CD4-positive, alpha-beta T cell treated with Interleukin-10 for 1 hour (primary cell): Measurements from ENCODE around the gene NPTX1.
"Not testable (repeated sequence)": the region's sequence is repeated elsewhere in the genome, so short reads cannot be mapped to it uniquely, and the experiment has no call there.

ENCODE experiments used
- DNase-seq: peaks from one replicate; pipeline ENCODE4 v3.0.0-alpha.2; 2020

The NPTX1 gene, protein sequence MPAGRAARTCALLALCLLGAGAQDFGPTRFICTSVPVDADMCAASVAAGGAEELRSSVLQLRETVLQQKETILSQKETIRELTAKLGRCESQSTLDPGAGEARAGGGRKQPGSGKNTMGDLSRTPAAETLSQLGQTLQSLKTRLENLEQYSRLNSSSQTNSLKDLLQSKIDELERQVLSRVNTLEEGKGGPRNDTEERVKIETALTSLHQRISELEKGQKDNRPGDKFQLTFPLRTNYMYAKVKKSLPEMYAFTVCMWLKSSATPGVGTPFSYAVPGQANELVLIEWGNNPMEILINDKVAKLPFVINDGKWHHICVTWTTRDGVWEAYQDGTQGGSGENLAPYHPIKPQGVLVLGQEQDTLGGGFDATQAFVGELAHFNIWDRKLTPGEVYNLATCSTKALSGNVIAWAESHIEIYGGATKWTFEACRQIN

DNA sequence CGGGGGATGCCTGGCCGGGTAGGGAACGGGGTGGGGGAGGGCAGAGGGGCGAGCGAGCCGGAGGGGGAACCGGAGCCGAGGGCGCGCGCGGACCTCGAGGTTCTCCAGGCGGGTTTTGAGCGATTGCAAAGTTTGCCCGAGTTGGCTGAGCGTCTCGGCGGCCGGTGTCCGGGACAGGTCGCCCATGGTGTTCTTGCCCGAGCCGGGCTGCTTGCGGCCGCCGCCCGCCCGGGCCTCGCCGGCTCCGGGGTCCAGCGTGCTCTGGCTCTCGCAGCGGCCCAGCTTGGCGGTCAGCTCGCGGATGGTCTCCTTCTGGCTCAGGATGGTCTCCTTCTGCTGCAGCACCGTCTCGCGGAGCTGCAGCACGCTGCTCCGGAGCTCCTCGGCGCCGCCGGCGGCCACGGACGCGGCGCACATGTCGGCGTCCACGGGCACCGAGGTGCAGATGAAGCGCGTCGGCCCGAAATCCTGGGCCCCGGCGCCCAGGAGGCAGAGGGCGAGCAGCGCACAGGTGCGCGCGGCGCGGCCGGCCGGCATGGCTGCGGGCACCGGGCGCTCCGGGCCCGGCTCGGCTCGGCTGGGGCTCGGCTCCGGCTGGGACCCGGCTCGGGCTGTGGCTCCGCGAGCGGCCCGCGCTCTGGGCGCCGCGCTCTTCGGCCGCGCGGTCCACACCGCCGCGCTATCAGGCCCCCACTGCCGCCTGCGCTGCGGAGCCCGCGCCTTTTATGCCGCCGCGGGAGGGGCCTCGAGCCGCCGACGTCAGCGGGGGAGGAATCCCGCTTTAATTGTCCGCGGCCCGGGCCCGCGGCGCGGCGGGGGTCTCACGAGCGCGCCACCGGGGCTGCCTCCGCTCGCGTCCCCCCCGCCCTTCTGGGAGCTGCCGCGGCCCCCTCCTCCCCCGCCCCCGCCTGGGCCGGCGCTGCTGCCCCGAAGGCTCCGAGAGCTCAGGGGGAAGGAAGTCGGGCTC is at the start of gene NPTX1:
NPTX1 (minus strand) TSS at position 698 of the 967 bp plus-strand sequence; CDS start at position 537, 161 bp downstream.
- DNase-seq: no peak

DNA sequence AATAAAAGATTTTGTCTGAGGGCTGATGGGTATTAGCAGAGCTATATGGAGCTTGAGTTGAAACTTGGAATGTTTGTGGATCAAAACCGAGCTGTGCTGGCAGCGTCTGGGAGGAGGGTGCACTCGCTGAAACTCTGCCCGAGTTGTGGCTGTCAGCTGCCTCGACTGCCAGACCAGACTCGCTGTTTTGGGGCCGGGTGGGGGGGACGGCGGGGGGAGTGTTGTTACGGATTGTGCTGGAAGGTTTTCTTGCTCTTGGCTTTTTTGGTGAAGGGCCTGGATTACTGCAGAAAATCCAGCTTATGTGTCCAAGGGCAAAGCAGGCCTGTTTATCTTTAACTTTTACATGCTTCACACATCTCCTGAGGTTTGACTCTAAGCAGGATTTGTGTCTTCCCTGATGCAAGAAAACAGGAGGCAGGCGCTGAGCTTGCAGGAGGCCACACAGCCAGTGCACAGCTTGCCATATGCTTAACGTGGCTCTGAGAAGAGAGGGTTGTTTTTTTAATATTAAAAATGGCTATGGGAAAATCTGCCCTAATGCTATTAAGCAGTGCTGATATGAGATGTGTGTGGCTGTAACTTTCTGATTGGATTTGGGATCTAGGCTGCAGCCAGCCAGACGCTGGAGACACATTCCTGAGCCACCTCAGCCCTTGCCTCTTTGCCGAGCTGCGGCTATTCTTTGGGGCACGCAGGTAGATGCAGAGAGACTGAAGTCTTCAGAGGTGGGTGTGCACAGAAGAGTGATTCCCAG is 47.7 kb upstream of the NPTX1 start:
- DNase-seq: no peak

DNA sequence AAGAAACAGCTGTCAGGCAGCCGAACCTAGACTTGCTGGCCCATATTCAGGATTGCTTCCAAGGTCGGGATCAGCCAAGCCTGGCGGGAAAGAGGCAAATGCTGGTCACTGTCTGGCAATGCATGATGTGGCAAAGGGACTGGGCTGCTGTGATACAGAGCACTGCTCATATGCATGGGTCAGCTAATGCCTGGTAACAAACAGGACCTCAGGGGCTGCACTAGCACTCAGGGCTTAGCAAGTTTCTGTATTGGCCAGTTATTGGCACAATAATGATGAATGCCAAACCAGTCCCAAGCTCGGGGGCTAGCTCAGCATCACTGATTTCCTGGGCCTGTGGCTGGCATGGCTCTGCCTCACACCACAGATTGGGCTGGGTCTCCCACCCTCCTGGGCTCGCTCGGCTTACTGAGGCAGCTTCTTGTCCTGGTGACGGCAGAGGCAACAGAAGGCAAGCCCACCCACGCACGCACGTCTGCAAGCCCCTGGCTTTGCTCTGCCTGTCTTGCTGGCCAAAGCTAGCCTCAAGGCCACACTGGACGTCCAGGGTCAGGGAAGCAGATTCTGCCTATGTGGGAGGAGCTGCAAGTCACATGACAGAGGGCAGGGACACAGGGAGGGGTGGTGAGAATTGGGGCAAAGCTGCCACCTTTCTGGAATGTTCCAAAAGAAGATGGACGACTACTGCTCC is 46.8 kb upstream of the NPTX1 start:
- no peak for DNase-seq

DNA sequence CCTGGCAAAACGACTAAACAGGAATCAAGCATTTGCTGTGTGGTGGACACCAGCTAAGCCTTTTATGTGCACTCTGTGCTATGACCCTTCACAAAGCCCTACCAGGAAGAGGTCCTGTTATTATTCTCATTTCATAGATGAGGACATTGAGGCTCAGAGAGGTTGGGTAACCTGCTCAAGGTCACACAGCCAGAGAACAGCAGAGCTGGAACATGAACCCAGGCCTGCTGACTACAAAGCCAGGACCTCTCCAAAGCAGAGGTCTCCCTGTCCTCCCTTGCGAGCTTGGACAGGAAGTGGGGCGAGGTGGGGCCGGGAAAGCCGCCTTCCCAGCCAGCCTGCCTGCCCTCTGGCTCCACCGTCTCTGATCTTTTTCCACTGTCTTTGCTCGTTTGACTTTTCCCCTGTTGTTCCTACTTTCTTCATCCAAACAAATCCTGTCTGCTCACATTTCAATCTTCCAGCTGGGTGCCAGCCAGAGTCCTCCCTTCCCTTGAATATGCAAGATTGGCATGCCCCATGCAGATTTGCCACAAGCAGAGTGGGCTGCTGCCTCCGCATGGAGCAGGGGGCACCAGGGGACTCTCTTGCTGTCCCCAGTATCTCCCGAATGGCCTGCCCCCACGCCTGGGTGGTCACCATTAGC is 44.5 kb upstream of the NPTX1 start:
- no peak for DNase-seq

DNA sequence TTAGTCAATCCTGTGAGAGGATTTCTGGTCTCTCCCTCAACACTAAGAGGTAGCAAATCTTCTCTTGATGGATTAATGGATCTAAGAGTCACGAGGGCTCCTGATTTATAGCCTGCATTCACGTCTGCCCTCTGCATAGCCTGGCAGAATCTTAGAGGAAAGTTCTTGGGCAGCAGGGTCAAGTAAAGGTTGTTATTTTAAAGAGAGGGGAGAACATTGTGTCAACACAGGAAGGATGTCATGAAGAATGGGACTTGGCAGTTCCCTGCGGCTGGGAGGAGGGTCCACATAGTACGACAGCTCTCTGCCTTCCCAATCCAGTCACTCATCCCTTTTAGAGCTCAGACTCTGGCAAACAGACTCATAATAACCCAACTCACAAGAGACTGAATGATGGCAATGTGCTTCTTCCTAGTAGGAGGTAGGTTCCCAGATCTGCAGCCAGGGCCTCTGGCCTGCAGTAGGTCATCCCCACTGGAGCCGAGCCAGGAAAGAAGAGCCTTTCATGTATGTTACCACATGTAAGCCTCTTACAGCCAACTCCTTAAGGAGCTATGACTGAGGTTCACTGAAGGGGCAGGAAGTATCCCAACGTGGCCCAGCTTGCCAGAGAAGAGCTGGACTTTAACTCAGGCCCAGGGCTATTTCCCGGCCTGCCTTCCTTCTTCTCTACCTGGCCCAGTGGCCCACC is 42.8 kb upstream of the NPTX1 start:
- no peak for DNase-seq

DNA sequence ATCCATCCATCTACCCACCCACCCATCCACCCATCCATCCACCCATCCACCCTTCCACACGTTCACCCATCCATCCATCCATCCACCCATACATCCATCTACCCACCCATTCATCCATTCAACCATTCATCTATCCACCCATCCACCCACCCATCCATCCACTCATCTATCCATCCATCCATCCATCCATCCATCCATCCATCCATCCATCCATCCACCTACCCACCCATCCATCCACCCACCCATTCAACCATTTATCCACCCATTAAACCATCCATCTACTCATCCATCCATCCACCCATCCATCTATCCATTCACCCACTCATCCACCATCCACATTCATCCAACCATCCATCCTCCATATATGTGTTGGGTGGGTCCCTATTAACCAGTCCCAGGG is 42.0 kb upstream of the NPTX1 start:
- DNase-seq: no peak

DNA sequence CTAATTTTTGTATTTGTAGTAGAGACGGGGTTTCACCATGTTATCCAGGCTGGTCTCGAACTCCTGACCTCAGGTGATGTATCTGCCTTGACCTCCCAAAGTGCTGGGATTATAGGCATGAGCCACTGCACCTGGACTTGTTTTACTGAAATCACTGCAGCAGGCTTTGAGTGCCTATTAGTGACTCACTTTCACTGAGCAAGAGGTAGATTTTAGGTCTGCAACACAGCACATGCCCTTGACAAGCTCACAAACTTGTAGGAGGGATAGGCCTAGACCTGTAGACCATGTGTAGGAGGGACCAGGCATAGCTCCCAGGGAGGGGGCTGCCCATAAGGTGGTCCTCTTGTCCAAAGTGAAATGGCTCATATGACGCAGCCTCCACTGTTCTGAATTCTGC is 41.2 kb upstream of the NPTX1 start:
- DNase-seq: no peak

DNA sequence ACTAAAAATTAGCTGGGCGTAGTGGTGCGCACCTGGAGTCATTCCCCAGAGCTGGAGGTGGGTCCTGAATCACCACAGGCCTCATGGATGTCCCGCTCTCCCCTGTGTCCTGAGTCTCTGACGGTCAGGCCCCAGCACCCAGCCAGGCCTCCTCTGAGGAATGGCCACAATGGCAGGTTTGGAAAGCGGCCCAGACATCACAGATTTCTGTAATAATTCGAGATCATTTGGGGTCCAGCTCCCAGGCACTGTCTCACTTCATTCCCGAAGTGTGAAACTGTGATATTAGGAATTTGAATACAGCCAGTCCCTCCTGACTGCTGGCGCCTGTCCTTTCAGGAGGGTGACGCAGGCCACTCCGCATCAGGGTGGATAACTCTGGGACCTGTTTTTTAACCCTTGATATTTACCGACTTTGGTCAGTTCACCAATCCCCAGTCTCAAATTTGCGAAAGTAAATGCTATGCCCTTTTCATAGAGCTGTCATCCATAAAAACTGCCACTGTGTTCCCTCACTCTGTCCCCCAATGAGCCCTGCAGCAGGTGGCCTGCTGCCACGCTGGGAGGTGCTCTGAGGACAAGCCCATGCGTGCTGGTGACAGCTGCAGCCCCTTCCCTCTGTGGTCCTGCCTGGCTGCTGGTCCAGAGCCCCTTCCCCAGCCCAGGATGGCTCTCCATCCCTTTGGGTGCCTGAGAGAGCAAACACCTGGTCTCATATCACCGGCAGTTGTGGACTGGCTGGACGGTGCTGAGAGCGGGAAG is 39.9 kb upstream of the NPTX1 start:
- no peak for DNase-seq

DNA sequence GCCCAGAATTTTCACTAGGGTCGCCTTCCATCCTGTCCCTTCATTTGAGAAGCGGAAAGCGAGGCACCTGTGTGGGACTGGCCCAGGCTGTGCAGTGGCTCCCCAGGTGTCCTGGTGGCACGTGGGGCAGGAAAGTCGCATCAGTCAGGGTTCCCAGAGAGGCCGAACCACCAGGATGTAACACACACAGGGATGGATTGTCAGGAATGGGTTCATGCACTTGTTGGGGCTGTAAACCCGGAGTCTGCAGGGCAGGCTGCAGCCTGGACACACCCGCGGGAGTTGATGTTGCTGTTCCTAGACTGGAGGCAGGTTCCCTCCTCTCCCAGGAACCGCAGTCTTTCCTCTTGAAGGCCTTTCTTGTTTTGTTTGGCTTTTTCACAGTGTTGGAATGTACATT is 37.5 kb upstream of the NPTX1 start:
- DNase-seq: no peak

DNA sequence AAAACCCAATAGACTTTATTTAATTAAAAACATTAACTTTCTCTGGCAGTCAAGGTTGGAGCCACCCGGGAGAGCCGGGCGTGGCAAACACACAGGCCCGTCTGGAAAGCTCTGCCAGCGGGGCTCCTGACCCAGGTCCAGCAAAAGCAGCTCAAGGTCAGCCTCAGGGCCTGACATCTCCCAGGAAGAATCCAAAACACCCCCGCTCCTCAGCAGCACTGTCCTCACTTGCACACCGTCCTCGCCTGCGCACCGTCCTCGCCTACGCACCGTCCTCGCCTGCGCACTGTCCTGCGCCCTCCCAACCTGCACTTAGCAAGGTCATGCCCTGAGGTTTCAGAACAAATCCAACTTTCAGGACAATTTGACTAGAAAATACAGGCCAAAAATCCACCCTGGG is 36.8 kb upstream of the NPTX1 start:
- DNase-seq: no peak

DNA sequence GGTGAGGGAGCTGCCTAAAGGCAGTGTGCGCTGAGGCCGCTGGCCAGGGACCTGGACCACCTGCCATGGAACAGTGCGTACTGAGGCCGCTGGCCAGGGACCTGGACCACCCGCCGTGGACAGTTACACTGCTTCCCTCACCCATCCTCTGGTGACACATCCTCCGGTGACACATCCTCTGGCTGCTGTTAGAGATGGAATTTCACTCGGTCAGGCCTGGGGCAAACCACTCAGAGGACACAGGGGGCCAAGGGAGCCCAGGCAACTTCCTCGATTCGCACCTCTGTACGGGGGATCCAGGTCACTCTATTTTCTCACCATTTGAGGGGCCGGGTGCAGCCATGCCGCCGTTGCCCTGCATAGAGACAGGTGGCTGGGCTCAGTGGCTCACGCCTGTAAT is 35.8 kb upstream of the NPTX1 start:
- no peak for DNase-seq

DNA sequence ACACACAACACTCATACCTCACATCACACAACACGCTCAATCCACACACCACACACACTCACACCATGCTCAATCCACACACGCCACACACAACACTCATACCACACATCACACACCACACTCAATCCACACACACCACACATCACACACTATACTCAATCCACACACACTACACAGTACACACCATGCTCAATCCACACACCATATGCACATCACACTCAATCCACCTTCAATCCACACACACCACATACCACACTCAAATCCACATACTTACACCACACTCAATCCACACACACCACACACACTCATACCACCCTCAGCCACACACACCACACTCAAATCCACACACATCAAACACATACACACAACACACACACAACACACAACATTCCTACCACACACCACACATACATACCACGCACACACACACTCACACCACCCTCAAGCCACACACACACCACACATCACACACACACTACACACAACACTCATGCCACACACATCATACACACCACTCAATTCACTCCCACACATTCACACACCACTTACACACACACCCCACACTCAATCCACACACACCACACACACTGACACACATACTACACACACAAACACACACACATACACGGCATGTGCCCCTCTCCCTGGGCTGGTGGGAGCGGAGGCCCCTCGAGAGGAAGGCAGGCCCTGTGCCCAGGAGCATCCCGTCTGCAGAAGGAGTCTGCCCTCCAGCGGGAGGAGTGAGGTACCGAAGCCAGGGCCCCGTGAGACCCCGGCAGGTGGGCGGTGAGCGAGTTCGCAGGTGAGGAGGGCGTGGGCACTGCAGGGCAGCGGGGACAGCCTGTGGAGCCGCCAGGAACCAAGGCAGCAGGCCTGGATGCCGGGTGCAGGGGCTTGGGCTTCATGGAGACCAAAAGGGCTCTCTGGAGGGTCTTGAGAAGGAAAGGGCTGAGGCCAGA is 35.1 kb upstream of the NPTX1 start:
- DNase-seq: no peak

DNA sequence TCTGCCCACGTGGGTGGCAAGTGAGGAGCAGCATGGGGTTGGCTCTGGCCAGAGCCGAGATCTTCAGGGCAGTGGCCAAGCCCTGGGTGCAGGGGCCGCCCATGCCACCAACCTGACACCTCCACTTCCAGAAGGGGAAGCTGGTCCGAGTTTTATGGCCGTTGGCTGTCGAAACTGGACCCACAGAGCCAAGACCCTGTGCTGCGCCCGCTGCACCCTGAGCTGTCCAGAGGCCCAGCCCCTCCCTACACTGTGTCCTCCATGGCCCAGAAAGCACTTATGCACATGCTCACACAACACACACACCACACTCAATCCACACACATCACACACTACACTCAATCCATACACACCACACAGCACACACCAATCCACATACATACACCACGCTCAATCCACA is 34.4 kb upstream of the NPTX1 start:
- DNase-seq: no peak

DNA sequence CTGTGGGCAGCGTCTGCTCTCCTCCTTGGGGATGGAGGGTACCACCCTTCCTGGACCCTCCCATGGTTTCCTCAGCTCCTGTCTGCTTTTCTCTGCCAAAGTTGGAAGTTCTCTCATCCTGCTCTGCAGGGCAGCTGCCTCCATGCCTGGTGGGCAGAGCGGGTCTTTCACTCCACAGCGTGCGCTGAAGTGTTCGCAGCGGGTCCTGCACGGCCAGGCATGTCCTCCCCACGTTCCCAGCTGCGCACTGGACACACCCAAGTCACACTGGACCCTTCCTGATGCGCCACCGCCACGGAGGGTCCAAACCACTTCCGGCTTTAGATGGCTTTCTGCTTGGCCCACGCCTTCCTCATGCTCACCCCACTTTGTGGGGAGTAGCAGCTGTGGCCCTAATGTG is 33.7 kb upstream of the NPTX1 start:
- DNase-seq: no peak

DNA sequence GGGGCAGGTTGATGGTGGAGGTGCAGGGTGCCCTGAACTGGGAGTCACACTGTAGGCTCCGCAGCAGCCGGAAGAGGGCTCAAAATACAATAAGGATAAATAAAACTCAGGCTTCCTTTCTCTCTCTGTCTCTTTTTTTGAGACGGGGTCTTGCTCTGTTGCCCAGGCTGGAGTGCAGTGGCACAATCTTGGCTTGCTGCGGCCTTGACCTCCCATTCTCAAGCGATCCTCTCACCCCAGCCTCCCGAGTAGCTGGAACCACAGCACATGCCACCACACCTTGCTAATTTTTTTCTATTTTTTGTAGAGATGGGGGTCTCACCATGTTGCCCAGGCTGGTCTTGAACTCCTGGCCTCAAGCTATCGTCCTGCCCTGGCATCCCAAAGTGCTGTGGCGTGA is 32.9 kb upstream of the NPTX1 start:
- DNase-seq: no peak

DNA sequence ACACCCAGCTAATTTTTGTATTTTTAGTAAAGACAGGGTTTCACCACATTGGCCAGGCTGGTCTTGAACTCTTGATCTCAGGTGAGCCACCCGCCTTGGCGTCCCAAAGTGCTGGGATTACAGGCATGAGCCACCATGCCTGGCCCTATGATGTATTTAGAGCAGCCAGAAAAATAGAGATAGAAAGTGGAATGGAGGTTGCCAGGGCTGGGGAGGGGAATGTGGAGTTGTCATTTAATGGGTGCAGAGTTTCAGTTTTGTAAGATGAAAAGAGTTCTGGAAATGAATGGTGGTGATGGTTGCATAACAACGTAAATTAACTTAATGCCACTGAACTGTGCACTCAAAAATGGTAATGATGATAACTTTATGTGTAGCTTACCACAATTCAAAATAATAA is 31.6 kb upstream of the NPTX1 start:
- no peak for DNase-seq

DNA sequence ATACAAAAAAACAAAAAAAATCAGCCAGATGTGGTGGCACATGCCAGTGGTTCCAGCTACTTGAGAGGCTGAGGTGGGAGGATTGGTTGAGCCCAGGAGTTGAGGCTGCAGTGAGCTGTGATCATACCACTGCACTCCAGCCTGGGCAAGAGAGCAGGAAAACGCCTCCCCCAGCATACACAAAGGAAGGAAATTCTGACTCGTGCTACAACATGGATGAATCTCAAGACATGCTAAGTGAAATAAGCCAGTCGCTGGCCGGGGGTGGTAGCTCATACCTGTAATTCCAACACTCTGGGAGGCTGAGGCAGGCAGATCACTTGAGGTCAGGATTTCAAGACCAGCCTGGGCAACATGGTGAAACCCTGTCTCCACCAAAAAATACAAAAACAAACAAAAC is 30.8 kb upstream of the NPTX1 start:
- not testable (repeated sequence) for DNase-seq

DNA sequence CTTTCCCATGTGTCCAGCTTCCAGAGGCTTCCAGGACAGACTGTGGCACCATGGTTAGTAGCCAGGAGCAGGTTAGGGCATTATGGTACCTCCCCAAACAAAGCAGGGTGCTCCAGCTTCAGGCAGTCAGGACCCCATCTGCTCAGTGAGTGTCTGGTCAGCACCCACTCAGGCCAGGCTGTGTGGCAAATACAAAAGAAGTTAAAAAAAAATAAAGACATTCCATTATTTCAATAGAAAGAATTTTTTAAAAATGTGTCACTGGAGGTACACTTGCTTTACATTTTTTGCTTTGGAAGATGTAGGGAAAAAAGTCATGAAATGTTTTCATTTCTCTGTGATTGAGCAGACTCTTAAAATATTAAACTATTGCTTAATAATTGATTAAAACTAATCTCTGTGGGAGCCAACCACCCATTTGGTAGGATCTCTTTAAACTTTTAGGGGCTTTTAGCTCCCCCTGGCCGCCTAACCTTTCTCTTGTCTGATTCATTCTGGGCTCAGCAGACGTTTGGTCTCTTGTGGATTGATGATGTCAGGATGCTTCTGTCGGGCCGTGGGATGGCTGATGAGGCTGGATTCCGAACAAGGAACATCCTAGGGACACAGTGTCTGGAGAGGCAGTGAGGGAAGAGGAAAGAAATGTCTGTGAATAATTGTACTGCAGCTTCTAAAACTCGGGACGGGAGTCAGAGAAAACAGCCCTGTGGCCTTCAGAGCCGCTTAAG is 28.4 kb upstream of the NPTX1 start:
- no peak for DNase-seq

DNA sequence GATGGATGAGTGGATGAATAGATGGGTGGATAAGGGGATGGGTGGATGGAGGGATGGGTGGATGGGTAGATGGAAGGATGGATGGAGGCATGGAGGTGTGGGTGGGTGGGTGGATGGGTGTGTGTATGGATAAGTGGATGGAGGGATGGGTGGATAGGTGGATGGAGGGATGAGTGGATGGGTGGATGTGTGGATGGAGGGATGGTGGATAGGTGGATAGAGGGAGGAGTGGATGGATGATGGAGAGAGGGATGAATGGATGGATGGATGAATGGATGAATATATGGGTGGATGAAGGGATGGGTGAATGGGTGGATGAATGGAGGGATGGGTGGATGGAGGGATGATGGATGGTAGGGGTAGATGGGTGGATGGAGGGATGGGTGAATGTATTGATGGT is 27.5 kb upstream of the NPTX1 start:
- no peak for DNase-seq
